ENCODE data around the gene TMEM9B. TPM values are rescaled to one million over a fixed set of nuclear protein-coding genes. Genes with fewer than 3 reads are reported as not detected.

Gene TMEM9B
- polyA plus RNA-seq, 1 donor from 2014 or later: 63.1 TPM

GRCh38 chr11:8941341-8942103 is 22.7 kb downstream of the TMEM9B start:
- H2AFZ ChIP-seq (ENCODE audit: low read depth, low read length): no peak overlapping the region
- H3K9me2 ChIP-seq (ENCODE audit: insufficient read depth, low read length): no peaks in the 10 kb centered on the region
- H3K79me2 ChIP-seq (replicated peaks; ENCODE audit: insufficient read depth, low read length): no peaks in the 10 kb centered on the region
- TF ChIP-seq TAF1 (IDR thresholded peaks at IDR 0.05; ENCODE audit: low read depth) (no peak), REST (IDR thresholded peaks at IDR 0.05; ENCODE audit: borderline replicate concordance) (no peak), POLR2AphosphoS5 (IDR thresholded peaks at IDR 0.05) (no peak), RAD21 (conservative IDR thresholded peaks at IDR 0.05) (no peak), SMC3 (conservative IDR thresholded peaks at IDR 0.05; ENCODE audit: poor library complexity) (no peak), EZH2 (IDR thresholded peaks at IDR 0.05; ENCODE audit: borderline replicate concordance, insufficient read depth, low read length, poor library complexity, severe bottlenecking) (no peak), CTCF (IDR thresholded peaks at IDR 0.05; ENCODE audit: poor library complexity, severe bottlenecking) (no peak), MXI1 (conservative IDR thresholded peaks at IDR 0.05; ENCODE audit: poor library complexity, severe bottlenecking) (no peak), EP300 (conservative IDR thresholded peaks at IDR 0.05; ENCODE audit: poor library complexity, severe bottlenecking) (no peak)
- no peaks in the 10 kb centered on the region for H4K20me1 ChIP-seq (ENCODE audit: insufficient read depth)
- H3F3A ChIP-seq (ENCODE audit: insufficient read depth, low read length, poor library complexity, severe bottlenecking): no peaks in the 10 kb centered on the region
- H3K9me3 ChIP-seq (ENCODE audit: low read length): no peaks in the 10 kb centered on the region
- H3K4me2 ChIP-seq (ENCODE audit: low read length): no peak overlapping the region
- H3K9ac ChIP-seq (ENCODE audit: low read length): no peak overlapping the region
- H3K27ac ChIP-seq (ENCODE audit: low read length): no peak overlapping the region
- H3K27me3 ChIP-seq (ENCODE audit: insufficient read depth, low read depth, low read length): no peaks in the 10 kb centered on the region
- no peaks in the 10 kb centered on the region for H3K36me3 ChIP-seq (ENCODE audit: insufficient read depth, low read length)
- H3K4me3 ChIP-seq (ENCODE audit: low read length): no peak overlapping the region

GRCh38 chr11:8937659-8938058 is 26.6 kb downstream of the TMEM9B start:
- H3K9me2 ChIP-seq (ENCODE audit: insufficient read depth, low read length): no peaks in the 10 kb centered on the region
- no peak overlapping the region for H3K9ac ChIP-seq (ENCODE audit: low read length)
- H3K4me3 ChIP-seq (ENCODE audit: low read length): no peak overlapping the region
- no peak overlapping the region for H2AFZ ChIP-seq (ENCODE audit: low read depth, low read length)
- H3F3A ChIP-seq (ENCODE audit: insufficient read depth, low read length, poor library complexity, severe bottlenecking): no peaks in the 10 kb centered on the region
- H3K36me3 ChIP-seq (ENCODE audit: insufficient read depth, low read length): no peaks in the 10 kb centered on the region
- H3K27ac ChIP-seq (ENCODE audit: low read length): no peak overlapping the region
- H3K79me2 ChIP-seq (replicated peaks; ENCODE audit: insufficient read depth, low read length): no peaks in the 10 kb centered on the region
- H3K9me3 ChIP-seq (ENCODE audit: low read length): no peaks in the 10 kb centered on the region
- TF ChIP-seq MXI1 (conservative IDR thresholded peaks at IDR 0.05; ENCODE audit: poor library complexity, severe bottlenecking) (no peak), EZH2 (IDR thresholded peaks at IDR 0.05; ENCODE audit: borderline replicate concordance, insufficient read depth, low read length, poor library complexity, severe bottlenecking) (no peak), REST (IDR thresholded peaks at IDR 0.05; ENCODE audit: borderline replicate concordance) (no peak), TAF1 (IDR thresholded peaks at IDR 0.05; ENCODE audit: low read depth) (no peak), SMC3 (conservative IDR thresholded peaks at IDR 0.05; ENCODE audit: poor library complexity) (no peak), CTCF (IDR thresholded peaks at IDR 0.05; ENCODE audit: poor library complexity, severe bottlenecking) (no peak), POLR2AphosphoS5 (IDR thresholded peaks at IDR 0.05) (no peak), RAD21 (conservative IDR thresholded peaks at IDR 0.05) (no peak), EP300 (conservative IDR thresholded peaks at IDR 0.05; ENCODE audit: poor library complexity, severe bottlenecking) (no peak)
- H4K20me1 ChIP-seq (ENCODE audit: insufficient read depth): no peaks in the 10 kb centered on the region
- H3K4me2 ChIP-seq (ENCODE audit: low read length): no peak overlapping the region
- no peaks in the 10 kb centered on the region for H3K27me3 ChIP-seq (ENCODE audit: insufficient read depth, low read depth, low read length)
